NCI-H2081 treated with DMSO at 0.1 percent for 48 hours (cell line): ENCODE data around the gene OR1M1.
A peak's percentile ranks its signal among the peaks of the same experiment; 100 is the strongest.

Source experiments
- DNase-seq: peaks from one replicate; lab custom pipeline; 2025; lab: John Stamatoyannopoulos, UW

OR1M1 gene

DNA sequence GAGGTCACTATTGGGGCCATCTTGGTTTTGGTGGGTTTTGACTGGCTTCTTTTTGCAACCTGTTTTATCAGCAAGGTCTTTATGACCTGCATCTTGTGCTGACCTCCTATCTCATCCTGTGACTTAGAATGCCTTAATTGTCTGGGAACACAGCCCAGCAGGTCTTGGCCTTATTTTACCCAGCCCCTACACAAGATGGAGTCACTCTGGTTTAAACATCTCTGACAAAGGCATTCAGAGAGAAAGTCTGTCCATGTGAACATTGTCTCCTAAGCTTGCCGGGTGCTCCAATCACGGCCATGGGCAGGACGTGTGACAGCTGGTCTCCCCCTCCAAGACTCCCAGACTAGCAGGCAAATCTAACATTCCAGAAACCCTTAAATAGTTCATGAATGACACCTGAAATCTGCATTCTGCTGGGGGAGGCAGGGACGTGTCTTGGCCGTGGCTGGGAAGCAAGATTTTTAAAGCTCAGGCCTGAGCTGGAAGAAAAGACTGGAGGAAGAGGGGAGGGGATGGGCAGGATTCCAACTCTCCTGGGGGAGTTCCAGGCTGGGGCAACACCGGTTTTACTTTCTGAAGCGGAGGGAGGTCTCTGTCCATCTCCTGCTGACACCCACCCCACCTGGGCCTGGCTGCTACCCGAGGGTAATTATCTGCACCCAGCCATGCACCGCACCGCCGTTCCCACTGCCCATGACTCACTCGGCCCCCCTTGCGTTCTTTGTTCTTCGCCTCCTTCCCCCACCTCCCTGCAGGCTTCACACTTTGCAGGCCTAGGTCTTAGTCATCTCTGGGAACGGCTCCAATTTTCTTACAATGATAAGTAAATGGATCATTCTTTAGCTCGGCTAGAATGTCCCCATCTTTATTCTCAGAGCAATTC is 11.6 kb upstream of the OR1M1 start:
- DNase-seq: no peak

DNA sequence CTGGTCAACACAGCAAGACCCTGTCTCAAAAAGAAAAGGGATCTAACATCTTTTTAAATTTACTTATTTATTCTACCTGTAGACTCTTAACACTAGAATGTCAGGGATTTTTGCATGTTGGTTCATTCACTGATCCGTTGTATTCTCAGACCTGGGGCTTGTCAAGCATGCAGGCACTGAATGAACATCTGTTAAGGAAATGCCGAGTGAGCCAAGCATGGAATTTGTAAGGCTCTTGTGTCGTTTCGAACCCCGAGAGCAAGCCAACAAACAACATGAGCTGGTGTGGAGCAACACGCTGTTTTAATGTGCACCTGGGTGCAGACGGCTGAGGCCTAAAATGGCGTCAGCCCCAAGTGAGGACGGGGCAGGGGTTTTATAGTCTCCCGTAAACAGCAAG is 10.0 kb upstream of the OR1M1 start:
- no peak for DNase-seq

DNA sequence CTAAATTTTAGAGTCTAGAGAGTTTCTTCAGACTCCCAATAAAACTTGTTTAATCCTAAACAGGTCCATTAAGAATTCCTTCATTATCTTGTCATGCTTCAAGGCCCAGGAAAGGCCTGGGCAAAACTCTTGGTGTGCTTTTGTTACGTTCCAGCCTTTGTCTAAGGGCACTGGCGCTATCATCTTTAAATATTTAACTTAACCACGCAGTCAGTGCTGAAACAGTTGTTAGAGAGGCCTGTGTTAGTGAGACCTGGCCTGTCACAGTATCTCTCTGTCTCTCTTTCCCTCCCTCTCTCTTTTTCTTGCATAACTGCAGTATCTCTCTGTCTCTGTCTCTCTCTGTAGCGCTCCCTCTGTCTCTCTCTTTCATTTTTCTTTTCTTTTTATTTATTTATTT is 8.2 kb upstream of the OR1M1 start:
- DNase-seq: no peak

DNA sequence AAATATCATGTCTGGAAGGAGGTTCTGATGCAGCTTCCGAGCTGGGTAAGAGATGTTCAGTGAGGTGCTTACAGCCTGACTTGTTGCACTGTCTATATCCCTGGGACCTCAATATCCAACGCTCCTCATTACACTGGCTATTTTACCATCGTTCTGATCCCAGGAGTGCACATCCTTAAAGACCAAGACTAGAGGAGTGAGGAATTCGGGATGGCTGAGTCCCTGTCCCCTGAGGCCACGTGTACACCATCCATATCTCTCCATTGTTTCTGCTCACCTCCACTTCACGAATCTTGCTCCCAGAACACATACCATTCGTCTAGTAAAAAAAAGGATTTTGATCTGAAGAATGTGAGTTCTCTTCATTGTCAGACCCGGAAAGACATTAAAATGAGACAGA is 20.5 kb downstream of the OR1M1 start, which contains the start of gene OR7G2:
OR7G2 (minus strand) TSS at position 101 of the 400 bp plus-strand sequence. CDS start 4,232 bp downstream, outside the sequence.
- no peak for DNase-seq

DNA sequence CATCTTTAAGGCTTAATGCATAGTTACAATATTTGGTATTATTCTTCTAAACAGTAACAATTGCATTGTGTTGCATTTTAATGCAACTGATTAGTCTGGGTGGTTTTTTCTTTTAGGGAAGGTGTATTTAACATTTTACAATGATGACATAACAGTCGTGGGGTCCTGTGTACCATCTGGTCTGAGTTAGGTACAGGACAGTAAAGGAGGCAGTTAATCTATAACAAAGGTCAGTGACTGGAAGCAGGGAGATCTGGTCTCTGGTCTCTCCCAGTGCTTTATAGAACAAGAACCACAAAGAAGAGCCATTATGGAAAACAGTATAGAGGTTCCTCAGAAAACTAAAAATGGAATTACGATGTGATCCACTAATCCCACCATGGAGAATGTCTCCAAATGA is 23.1 kb downstream of the OR1M1 start:
- DNase-seq: no peak

DNA sequence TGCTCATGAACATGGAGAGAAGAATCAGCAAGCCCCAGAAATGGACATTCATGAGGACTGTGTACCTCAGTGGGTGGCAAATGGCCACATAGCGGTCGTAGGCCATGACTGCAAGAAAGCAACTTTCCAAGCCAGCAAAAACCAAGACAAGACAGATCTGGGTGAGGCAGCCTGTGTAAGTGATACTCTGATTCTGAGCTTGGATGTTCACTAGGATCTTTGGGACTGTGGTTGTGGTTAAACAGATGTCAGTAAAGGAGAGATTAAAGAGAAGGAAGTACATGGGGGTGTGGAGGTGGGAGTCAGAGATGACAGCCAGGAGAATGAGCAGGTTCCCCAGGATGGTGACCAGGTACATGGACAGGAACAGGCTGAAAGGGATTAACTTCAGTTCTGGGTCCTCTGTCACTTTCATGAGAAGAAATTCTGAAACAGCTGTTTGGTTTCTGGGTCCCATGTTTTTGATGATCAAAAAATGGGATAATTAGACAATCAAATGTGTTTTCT is 28.5 kb downstream of the OR1M1 start, which contains the start of gene OR7G1:
OR7G1 (minus strand) TSS at position 457 of the 507 bp plus-strand sequence; CDS start at position 457, 0 bp downstream.
- DNase-seq: no peak

DNA sequence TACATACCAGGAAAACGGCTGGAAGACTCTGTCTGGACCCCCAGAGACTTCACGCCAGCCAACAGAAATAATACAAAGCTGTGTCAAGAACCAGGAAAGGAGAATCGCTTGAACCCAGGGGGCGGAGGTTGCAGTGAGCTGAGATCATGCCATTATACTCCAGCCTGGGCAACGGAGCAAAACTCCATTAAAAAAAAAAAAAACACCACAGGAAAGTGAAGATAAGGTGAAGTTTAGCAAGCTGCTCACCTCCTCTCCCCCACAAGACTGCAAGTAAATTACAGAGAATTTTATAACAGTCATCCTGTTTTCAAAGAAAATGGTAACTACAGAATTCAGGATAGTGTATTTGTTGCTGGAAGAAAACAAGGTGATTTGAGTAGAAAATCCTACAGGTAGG is 29.7 kb downstream of the OR1M1 start:
- no peak for DNase-seq

DNA sequence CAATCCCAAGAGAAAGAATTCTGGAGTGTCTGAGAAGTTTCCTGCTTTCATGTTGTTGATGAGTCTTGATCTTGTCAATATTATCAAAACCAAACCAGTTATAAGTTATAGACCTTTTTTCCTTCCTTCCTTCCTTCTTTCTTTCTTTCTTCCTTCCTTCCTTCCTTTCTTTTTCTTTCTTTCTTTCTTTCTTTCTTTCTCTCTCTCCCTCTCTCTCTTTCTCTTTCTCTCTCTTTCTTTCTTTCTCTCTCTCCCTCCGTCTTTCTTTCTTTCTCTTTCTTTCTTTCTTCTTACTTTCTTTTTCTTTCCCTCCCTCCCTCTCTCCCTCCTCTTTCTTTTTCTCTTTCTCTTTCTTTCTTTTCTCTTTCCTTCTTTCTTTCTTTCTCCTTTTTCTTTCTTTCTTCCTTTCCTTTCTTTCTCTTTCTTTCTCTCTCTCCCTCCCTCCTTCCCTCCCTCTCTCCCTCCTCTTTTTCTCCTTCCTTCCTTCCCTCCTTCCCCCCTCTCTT is 40.1 kb downstream of the OR1M1 start, which contains the start of gene OR7G3:
OR7G3 (minus strand) TSS at position 51 of the 506 bp plus-strand sequence; CDS start at position 51, 0 bp downstream.
- no peak for DNase-seq

DNA sequence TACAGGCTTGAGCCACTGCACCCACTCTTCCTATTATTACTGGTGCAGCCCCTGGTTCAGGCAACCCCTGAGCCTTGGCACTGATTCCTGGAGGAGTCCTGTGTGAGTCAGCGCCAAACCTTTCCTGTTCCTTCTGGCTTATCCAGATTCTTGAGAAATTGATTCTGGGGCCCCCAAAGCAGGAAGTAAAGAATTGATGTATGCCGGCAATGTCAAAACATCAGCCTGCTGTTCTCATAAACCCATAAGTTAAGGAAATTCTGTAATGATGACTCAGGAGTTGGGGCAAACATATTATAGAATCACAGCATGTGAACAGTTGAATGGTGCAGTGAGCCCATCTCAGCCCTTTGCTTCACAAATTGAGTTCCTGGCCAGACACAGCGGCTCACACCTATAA is 41.3 kb downstream of the OR1M1 start:
- no peak for DNase-seq

DNA sequence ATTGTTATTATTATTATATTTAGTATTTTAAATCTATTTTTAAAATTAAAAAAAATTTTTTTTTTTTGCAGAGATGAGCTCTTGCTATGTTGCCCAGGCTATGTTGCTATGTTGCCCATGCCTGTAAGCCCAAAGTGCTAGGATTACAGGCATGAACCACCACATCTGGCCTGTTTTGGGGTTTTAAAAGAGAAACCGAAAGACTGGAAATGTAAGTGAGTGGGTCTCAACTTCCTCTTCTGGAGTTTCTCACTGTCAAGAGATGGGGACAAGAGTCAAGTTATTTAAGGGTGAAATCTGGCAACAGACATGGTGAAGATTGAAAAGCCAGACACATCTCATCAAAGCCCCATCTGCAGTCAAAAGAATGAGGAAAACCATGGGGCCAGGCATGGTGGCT is 44.1 kb downstream of the OR1M1 start:
- DNase-seq: no peak

DNA sequence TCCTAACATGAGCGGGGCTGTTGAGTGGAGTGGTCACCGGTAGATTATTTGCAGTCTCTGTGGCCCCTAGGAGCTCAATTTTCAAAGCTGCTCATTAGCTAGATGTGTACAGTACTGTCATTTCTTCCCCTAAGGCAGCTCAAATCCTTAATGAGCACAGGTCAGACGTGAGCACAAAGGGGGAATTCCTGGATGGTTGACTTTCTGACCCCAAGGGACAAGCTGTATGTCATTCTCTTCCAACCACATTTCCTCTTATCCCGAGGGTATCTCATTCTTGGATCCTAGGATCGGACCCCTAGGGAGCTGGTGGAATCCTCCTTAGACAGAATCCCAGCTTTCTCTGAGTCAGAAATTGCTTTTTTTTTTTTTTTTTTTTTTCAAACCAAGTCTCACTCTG is 45.6 kb downstream of the OR1M1 start:
- DNase-seq: no peak

DNA sequence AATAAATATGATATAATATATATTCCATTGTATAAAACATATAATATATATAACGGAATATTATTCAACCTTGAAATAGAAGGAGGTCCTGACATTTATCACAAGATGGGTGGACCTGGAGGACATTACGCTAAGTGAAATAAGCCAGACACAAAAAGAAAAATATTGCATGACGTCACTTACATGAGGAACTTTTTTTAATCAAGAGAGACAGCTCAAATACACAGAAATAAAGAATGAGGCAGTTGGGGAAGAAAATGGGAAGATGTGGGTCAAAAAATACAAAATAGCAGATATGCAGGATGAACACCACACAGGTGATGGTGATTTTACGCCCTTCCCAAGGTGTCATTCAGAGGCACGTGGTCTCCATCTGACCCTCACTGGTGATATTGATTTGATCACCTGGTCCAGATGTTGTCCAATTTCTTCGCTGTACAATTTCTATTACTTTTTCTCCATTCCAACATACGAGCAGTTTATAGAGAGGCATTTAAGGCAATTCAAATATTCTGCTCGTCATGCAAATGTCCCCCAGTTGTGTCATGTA is 52.8 kb downstream of the OR1M1 start:
- no peak for DNase-seq

DNA sequence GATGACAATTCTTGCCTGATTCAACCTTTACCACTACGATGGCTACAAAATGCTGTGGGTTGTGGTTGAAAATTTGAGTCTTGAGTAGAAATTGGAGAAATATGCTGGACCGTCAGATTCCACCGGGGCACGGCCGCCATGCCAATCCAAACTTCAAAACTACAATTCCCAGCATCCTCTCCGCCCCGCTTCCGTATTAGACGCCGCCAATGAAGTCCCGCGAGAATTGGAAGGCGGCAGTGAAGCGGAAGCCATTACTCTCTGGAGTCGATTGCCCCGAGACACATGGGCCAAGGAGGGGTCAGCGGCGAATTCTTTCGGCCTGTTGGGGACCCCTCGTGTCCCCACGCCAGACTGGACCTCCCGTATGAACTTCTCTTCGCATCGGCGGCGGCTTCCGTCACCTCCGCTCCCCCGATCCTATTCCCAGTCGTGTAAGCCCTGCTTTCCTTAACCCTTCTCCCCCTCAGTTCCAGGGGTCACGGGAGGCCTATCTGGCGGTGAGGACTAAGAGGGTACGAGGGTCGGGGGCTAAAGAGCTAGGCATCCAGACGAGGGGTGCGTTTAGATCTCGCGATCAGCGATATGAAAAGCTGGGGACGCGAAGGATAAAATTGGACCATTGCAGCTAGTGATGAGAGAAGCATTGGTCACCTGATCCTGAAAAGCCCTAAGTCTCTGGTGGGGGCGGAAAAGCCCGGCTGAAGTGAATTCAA is 53.5 kb downstream of the OR1M1 start, which contains the start of gene ZNF317:
ZNF317 (plus strand) TSS at position 239 of the 716 bp plus-strand sequence. CDS start 15,620 bp downstream, outside the sequence.
- DNase-seq: peak; percentile 45

DNA sequence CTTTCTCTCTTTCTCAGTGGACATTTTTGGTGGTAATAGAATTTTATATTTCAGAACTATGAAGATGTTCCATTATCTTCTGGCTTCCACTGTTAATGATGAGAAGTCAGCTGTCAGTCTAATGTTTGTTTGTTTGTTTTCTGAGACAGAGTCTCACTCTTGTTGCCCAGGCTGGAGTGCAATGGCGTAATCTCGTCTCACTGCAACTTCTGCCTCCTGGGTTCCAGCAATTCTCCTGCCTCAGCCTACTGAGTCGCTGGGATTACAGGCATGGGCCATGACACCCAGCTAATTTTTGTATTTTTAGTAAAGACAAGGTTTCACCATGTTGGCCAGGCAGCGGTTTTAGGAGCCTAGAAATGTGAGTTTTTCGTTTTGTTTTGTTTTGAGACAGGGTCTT is 58.1 kb downstream of the OR1M1 start:
- no peak for DNase-seq
